SKM-1 (cell line): Measurements from ENCODE around the gene INVS.
"Not testable (repeated sequence)": the region's sequence is repeated elsewhere in the genome, so short reads cannot be mapped to it uniquely, and the experiment has no call there.

Source experiments
- DNase-seq: peaks from one replicate; lab custom pipeline; 2025; ENCODE audit not compliant: unreplicated experiment; lab: John Stamatoyannopoulos, UW

INVS gene

DNA sequence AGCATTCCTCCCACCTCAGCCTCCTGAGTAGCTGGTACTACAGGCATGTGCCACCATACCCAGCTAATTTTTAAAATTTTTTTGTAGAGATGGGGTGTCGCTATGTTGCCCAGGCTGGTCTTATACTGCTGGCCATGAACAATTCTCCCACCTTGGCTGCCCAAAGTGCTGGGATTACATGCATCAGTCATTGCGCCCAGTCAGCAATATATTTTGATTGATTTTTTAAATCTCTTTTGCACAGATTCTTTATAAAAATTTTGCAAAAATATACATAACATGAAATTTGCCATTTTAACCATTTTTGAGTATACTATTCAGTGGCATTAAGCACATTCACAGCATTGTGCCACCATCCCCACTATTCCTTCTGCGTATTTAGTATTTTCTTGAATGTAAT is 94.0 kb downstream of the INVS start:
- no peak for DNase-seq

DNA sequence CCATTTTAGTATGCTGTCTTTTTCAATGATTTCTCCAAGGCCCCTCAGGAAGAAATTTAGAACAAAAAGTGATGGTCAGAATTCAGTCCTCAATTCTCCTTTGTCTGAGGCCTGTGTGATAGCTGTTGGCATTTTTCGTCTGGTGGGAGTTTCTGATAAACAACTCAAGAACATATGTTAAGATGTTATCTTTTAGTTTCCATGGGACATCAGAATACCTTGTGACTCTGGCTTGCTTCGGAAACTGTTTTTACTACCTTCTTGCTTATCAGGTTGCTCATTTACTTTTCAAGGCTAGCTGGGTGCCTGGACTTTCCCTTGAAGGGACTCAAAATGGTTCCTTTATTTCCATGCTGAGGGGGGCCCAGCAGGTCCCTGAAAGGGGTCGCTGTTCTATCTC is 97.2 kb downstream of the INVS start:
- DNase-seq = no peak

- DNase-seq = no peak
Observed at GRCh38 chr9:100196828-100197227, 97.8 kb downstream of the INVS start.

GRCh38 chr9:100197553-100197952 is 98.5 kb downstream of the INVS start:
- no peak for DNase-seq

DNA sequence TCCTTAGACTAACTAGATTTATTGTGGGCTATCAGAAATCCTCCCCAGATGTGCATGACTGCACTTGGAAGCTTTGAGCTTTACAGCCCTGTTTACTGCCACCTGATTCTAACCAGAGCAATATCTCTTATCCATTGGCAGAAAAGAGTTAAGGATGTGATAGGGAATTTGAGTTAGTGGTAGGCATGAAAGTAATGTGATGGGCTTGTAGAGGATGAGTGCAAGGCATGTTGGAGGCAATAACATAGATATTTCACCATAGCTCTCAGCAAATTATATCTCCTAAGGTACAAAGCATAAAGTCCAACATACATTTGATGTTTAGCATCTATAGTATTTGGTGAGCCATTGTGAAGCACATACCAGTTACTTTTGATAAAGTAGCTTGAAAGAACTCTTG is 103.8 kb downstream of the INVS start:
- no peak for DNase-seq

GRCh38 chr9:100204796-100205195 is 105.8 kb downstream of the INVS start:
- DNase-seq = no peak

DNA sequence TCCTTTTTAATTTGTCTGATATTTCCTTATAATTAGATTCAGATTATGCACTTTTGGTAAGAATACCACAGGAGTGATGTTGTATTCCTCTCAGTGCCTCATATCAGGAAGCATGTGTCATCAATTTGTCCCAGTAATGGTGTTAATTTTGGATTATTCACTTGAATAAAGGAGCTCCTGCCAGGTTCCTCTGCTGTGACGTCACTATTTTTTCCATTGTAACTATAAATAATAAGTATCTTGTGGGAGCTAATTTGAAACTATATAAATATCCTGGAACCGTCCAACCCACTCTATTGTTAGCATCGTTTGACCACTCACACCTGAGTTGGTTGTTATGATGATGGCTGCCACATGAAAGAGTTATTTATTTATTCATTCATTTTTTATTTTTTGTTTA is 107.9 kb downstream of the INVS start:
- no peak for DNase-seq

- DNase-seq = no peak
Observed at GRCh38 chr9:100208673-100209072, 109.6 kb downstream of the INVS start.

DNA sequence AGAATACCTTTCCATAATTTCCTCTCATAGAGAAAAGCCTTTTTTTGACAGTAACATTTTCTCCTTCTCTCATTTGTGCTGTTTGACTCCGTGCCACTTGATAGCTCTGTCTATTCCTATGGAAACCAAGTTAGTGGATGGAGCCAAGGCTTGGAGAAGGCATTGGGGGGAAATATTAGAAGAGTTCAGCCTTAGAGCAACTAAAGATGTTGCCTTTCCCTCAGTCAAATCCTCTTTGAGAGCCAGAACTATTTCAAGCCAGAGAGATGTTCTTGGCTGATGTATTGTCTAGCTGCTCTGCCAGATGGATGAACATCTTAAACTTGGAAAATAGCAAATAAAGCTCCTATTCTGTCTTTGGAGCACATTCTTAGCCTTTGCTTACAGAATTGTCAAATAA is 112.4 kb downstream of the INVS start:
- DNase-seq = no peak

- no peak for DNase-seq
Observed at GRCh38 chr9:100213730-100214477, 114.9 kb downstream of the INVS start.

DNA sequence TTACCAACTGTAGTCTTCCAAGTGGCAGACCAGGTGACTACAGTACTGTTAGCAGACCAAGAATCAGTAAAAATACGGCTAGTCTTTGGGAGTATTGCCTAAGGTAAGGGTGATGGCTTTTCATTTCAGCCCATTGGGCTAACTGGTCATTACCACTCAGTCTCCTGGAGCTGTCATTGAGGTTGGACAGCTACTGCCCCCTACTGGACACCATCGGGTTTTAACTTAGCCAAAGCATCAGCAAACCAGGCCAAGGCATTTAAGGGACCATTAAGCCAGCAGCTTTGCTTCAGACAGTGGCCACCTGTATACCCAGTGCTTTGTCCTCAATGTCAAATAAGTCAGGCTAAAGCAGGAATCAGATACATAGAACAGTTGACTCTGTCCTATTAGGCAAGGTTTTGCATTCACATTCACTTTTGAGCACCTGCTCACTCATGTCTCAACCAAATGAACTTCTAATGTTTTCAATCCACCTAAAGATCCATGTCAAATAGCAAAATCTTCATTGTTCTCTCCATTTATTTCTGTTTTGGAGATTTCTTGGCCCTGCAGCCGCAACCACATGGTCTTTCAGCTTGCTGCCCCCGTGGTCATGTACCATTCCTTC is 117.2 kb downstream of the INVS start:
- DNase-seq = no peak

- no peak for DNase-seq
Observed at GRCh38 chr9:100217536-100217935, 118.5 kb downstream of the INVS start.

- DNase-seq = no peak
Observed at GRCh38 chr9:100219347-100219746, 120.3 kb downstream of the INVS start.

- DNase-seq = no peak
Observed at GRCh38 chr9:100220936-100221335, 121.9 kb downstream of the INVS start.

GRCh38 chr9:100221538-100221937 is 122.5 kb downstream of the INVS start:
- DNase-seq = no peak

GRCh38 chr9:100222674-100223073 is 123.6 kb downstream of the INVS start:
- DNase-seq = no peak

GRCh38 chr9:100227636-100228035 is 128.6 kb downstream of the INVS start:
- DNase-seq = no peak

- DNase-seq = no peak
Observed at GRCh38 chr9:100228352-100228869, 129.4 kb downstream of the INVS start.

DNA sequence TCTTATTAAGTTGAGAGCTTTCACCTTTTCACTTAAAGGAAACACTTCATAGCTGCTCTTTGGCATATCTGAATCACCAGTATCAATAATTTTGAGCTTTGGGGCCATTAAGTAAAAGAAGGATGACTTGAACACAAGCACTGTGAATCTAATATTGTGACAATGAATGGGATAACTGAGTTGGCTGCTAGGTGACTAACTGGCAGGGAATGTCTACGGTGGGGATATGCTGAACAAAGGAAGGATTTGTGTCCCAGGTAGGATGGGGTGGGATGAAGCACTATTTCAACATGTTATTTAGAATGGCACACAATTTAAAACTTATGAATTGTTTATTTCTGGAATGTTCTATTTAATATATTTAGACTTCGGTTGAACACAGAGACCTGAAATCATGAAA is 130.1 kb downstream of the INVS start:
- DNase-seq = no peak

- no peak for DNase-seq
Observed at GRCh38 chr9:100229561-100229960, 130.5 kb downstream of the INVS start.

GRCh38 chr9:100236986-100237385 is 137.9 kb downstream of the INVS start:
- DNase-seq = not testable (repeated sequence)

- DNase-seq = no peak
Observed at GRCh38 chr9:100240512-100240911, 141.5 kb downstream of the INVS start.

DNA sequence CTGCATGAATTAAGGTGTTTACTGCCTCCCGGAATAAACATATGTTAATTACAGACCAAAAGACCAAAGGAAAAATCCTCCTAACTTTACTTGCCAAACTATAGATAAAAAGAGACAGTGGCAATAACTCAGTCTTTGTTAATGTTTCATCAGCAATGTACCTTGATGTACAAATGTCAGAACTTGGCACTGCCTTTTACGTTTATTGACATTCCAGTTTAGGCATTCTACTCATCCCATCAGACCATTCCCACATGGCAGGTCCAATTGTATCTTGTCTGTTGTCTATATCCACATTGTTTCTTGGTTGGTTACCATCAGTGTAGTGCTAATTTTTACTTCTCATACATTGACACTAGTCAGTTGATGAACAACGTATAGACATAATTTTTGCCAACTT is 168.2 kb downstream of the INVS start:
- DNase-seq = no peak
